ENCODE measurements around the gene NFAT5.

DNA sequence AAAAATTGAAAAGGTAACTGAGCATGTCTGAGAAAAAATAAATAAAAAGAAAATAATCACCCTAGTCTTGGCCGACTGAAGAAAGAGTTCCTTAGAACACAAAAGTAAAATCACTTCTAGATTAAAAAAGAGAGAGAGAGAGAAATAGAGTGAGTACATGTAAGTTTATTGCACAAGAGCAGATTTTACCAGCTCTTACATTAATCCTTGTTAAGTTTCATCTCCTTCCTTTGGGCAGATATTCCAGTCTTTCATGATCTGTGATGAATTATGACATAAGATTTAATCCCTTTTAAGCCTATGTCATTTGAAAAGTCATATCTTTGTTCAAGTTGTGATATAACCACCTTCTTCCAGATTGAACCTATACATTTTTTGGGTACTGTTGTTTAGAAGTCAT, 54.8 kb downstream of the NFAT5 start:
- TF ChIP-seq, protein P1, sequence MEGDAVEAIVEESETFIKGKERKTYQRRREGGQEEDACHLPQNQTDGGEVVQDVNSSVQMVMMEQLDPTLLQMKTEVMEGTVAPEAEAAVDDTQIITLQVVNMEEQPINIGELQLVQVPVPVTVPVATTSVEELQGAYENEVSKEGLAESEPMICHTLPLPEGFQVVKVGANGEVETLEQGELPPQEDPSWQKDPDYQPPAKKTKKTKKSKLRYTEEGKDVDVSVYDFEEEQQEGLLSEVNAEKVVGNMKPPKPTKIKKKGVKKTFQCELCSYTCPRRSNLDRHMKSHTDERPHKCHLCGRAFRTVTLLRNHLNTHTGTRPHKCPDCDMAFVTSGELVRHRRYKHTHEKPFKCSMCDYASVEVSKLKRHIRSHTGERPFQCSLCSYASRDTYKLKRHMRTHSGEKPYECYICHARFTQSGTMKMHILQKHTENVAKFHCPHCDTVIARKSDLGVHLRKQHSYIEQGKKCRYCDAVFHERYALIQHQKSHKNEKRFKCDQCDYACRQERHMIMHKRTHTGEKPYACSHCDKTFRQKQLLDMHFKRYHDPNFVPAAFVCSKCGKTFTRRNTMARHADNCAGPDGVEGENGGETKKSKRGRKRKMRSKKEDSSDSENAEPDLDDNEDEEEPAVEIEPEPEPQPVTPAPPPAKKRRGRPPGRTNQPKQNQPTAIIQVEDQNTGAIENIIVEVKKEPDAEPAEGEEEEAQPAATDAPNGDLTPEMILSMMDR (IDR thresholded peaks at IDR 0.05), result no peak
- TF ChIP-seq POLR2AphosphoS5 (IDR thresholded peaks at IDR 0.05) (no peak), POLR2A (IDR thresholded peaks at IDR 0.05) (no peak)

Measured in prostate gland (tissue), 2 donors.